Colonic mucosa (tissue), 4 donors: Measurements from ENCODE around the gene FGF23. TPM values are rescaled to one million over a fixed set of nuclear protein-coding genes. Genes with fewer than 3 reads are reported as not detected.

Source experiments
- DNase-seq: peaks from one replicate; pipeline ENCODE4 v3.0.0-alpha.2; 2020
- H3K27ac ChIP-seq: fragments of 200-600 bp; one replicate; pipeline ENCODE4 v1.8.0; 2021
- H3K27me3 ChIP-seq: fragments of 200-600 bp; one replicate; pipeline ENCODE4 v1.8.0; 2021
- H3K36me3 ChIP-seq: fragments of 200-600 bp; one replicate; pipeline ENCODE4 v1.8.0; 2021
- H3K4me1 ChIP-seq: fragments of 200-600 bp; one replicate; pipeline ENCODE4 v1.8.0; 2021; ENCODE audit warnings: mild to moderate bottlenecking
- H3K4me3 ChIP-seq: fragments of 200-600 bp; one replicate; pipeline ENCODE4 v1.8.0; 2021
- H3K9ac ChIP-seq, 2 donors: one replicate each; pipeline ENCODE4 v1.7.0; 2013; ENCODE audit warnings: control low read depth in 2 of 2, low read depth in 2 of 2, low read length in 2 of 2
- H3K9me3 ChIP-seq: fragments of 200-600 bp; one replicate; pipeline ENCODE4 v1.8.0; 2021
- intact Hi-C: fragments of 100-400 bp; cut with DNase I; formaldehyde crosslinking; loops from one replicate; pipeline ENCODE4 v1.14.1; 2022
- total RNA-seq, 2 donors: library from RNA; stranded (reverse); fragmentation: NEBNext Ultra II Directional in 1 of 2; extraction: Animal tissue kit (Norgen Biotek cat#: 25700) in 1 of 2; gene quantifications; one replicate each; pipeline ENCODE4 v1.2.1, GENCODE V29; 2021
- TF ChIP-seq, protein P1 (sequence below): fragments of 200-600 bp; IDR thresholded peaks from one replicate; pipeline ENCODE4 v1.8.0; 2022; ENCODE audit warnings: antibody characterized with exemption, mild to moderate bottlenecking
- donor health status: healthy.
- donor health status: DM: no; HTN: no; CAD: no.
- donor health status: DM: no; HTN: no; CAD: no.

The FGF23 gene
- total RNA-seq, 2 donors from 2014 or later: not detected

DNA sequence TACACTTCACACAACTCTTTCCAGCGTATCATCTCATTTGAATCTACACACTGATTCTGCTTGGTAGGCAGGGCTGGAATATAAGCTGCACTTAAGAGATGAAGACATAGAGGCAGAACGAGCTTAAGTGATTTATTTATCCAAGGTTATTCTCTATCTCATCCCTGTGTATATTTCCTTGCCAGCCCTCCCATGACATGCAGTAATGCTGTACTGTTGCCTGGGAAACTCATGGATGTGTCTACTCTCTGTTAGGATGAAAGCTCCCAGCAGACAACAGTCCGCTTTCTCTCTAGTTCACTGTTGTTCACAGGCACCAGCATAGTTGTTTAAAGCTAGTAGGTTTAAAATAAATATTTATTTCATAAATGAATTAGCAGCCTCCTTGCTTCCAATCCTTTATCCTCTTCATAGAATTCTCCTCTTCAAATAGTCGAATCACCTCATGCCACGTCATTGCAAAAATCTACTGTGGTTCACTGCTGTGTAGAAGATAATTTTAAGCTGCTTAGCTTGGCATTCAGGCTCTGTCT is 40.7 kb upstream of the FGF23 start:
- Histone ChIP-seq H3K9ac (no peak overlapping the region), H3K36me3 (no peaks in the 10 kb centered on the region), H3K4me3 (no peak overlapping the region), H3K4me1 (no peaks in the 10 kb centered on the region), H3K27me3 (no peaks in the 10 kb centered on the region), H3K27ac (no peak overlapping the region), H3K9me3 (no peaks in the 10 kb centered on the region)
- intact Hi-C loops: loop anchor here (5.0 kb wide), 1 partner anchor 107 kb away; no protein-coding TSS in a partner anchor
- TF ChIP-seq, protein P1, sequence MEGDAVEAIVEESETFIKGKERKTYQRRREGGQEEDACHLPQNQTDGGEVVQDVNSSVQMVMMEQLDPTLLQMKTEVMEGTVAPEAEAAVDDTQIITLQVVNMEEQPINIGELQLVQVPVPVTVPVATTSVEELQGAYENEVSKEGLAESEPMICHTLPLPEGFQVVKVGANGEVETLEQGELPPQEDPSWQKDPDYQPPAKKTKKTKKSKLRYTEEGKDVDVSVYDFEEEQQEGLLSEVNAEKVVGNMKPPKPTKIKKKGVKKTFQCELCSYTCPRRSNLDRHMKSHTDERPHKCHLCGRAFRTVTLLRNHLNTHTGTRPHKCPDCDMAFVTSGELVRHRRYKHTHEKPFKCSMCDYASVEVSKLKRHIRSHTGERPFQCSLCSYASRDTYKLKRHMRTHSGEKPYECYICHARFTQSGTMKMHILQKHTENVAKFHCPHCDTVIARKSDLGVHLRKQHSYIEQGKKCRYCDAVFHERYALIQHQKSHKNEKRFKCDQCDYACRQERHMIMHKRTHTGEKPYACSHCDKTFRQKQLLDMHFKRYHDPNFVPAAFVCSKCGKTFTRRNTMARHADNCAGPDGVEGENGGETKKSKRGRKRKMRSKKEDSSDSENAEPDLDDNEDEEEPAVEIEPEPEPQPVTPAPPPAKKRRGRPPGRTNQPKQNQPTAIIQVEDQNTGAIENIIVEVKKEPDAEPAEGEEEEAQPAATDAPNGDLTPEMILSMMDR: no peak
- no peak for DNase-seq

DNA sequence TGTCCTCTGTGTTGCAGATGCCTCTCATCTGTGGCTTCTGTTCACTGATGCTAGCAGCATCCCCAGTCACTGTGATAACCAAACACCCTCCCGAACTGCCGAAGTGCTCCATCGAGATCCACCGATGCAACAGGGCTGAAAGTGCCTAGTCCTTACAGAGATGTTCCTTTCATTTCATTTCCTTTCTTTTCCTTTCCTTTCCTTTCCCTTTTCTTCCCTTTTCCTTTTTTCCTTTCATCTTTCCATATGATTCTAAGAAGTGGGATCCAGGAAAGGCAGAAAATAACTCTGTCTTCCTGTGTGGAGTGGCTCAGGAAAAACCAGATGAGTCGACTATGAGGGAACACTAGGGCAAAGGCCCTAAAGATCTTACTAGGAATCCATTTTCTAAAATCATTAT is 39.4 kb upstream of the FGF23 start:
- H3K27ac ChIP-seq: no peak overlapping the region
- DNase-seq: no peak
- TF ChIP-seq, protein P1: no peak
- no peaks in the 10 kb centered on the region for H3K4me1 ChIP-seq
- H3K4me3 ChIP-seq: no peak overlapping the region
- H3K9me3 ChIP-seq: no peaks in the 10 kb centered on the region
- intact Hi-C loops: loop anchor here (5.0 kb wide), 1 partner anchor 112 kb away; no protein-coding TSS in a partner anchor
- no peaks in the 10 kb centered on the region for H3K36me3 ChIP-seq
- no peaks in the 10 kb centered on the region for H3K27me3 ChIP-seq
- no peak overlapping the region for H3K9ac ChIP-seq

DNA sequence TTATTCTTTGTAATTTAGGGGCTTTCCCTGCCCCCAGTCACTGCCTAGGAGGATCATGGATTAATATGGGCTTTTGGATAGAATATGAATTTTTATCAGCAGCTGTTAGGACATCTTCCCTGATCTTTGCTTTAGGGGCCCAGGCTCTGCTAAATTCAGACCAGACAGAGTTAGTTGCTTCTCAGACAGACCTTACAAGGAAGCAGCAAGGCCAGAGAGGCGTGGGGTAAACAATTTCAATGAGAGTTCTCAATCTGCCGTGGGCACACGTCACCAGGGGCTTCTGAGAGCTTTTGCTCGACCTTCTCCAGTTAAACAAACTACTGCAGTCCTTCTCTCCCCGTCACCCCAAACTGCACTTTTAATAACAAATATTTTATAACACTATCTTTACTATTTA is 38.4 kb upstream of the FGF23 start:
- no peak overlapping the region for H3K4me3 ChIP-seq
- no peaks in the 10 kb centered on the region for H3K27me3 ChIP-seq
- no peaks in the 10 kb centered on the region for H3K9me3 ChIP-seq
- intact Hi-C loops: loop anchor here (5.0 kb wide), 1 partner anchor 111 kb away; no protein-coding TSS in a partner anchor
- H3K4me1 ChIP-seq: no peaks in the 10 kb centered on the region
- H3K36me3 ChIP-seq: no peaks in the 10 kb centered on the region
- H3K9ac ChIP-seq: no peak overlapping the region
- no peak for DNase-seq
- TF ChIP-seq, protein P1: no peak
- H3K27ac ChIP-seq: no peak overlapping the region

DNA sequence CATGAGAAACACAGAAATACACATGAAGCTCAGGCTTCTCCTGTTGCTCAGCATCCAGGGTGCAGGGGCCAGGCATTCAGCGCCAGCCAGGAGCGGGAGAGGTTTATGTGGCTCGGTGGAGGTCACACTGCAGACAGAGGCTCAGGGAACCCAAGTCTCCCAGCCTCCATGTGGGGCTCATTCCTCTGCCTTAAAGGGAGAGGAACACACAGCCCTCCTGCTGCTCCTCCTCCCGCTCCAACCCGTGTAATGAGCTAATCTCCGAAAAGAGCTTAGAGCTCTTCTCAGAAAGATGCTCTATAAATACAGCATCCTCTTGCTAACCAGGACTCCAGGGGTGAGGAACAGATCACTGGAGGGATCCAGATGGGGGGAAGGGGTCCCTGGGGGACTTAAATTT is 37.9 kb upstream of the FGF23 start:
- H3K4me1 ChIP-seq: no peaks in the 10 kb centered on the region
- no peaks in the 10 kb centered on the region for H3K36me3 ChIP-seq
- no peaks in the 10 kb centered on the region for H3K27me3 ChIP-seq
- no peaks in the 10 kb centered on the region for H3K9me3 ChIP-seq
- no peak overlapping the region for H3K9ac ChIP-seq
- intact Hi-C loops: loop anchor here (5.0 kb wide), 1 partner anchor 110 kb away; no protein-coding TSS in a partner anchor
- DNase-seq: no peak
- H3K27ac ChIP-seq: no peak overlapping the region
- TF ChIP-seq, protein P1: no peak
- H3K4me3 ChIP-seq: no peak overlapping the region

DNA sequence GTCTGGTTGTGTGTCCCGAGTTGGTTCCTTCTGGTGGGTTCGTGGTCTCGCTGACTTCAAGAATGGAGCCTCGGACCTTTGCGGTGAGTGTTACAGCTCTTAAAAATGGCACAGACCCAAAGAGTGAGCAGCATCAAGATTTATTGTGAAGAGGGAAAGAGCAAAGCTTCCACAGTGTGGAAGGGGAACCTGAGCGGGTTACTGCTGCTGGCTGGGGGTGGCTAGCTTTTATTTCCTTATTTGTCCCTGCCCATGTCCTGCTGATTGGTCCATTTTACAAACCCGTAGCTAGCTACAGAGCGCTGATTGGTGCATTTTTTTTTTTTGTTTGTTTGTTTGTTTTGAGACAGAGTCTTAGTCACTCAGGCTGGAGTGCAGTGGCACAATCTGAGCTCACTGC is 36.8 kb upstream of the FGF23 start:
- Histone ChIP-seq H3K4me1 (no peaks in the 10 kb centered on the region), H3K9me3 (no peaks in the 10 kb centered on the region), H3K27me3 (no peaks in the 10 kb centered on the region), H3K36me3 (no peaks in the 10 kb centered on the region), H3K4me3 (no peak overlapping the region), H3K27ac (no peak overlapping the region), H3K9ac (no peak overlapping the region)
- DNase-seq: no peak
- intact Hi-C loops: loop anchor here (5.0 kb wide), 1 partner anchor 109 kb away; no protein-coding TSS in a partner anchor
- TF ChIP-seq, protein P1: no peak
